NCI-H82 (cell line): ENCODE measurements around the gene SP2.

Experiments
- DNase-seq: peaks from one replicate; lab custom pipeline; 2025; lab: John Stamatoyannopoulos, UW

Gene SP2

DNA sequence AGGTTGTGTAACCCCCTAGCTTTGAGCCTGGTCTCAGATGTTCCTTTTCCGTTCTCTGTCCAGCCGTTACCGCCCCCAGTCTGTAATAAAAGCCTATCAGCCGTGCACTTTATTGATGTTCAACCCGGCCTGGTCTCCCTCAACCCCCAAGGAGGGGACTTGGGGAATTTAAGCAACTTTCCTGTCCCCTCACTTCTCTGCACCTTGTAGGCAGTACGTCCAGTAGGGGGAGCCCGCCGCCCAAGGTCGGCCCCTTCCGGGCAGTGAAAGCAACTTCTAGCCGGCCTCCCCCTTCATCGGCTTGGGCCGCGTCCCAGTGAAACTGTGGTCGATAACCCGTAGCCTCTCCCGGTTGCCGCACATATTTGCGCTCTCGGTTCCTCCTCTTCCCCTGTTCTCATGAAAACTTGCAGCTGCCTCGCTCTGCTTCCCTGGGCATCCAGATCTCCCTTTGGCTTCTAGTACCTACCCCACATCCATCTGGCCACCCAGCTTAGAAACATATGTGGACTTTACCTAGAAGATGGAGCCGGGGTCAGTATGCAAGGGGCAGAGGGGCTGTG, 53.2 kb downstream of the SP2 start:
- peak; percentile 90 for DNase-seq

DNA sequence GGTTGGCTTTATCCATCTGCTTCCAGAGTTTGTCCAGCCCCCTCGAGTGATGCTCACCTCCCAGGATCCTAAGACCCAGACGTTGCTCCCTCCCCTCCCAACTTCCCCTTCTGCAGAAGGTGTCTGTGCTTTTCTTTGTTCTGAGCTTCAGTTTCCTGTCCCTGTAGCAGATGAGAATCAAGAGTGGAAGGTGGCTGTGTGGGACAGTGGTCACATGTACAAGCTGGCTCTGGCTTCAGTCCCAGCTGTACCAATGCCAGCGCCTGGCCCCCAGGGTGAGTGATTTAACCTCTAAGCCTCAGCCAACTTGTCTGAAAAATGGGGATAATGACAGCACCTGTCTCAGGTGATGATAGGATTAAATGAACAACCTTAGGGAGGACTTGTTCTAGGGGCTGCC, 53.9 kb downstream of the SP2 start:
- DNase-seq = no peak

DNA sequence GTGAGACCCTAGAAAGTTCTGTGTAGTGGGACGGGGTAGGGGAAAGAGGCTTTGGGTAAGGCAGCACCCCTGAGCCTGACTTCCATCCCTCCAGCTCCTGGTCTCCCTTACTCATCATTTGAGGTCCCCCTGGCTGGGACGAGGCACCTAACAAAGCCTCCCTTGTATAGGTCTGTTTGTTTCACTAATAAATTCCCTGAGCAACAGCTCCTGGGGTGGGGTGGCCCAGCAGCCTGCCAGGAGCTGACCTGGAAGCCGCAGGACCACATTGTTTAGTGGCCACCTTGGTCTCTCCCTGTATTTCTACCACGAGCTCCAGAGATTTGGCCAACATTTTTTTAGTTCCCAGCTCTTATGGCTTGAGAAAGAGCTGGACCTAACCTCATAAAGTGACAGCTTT, 54.4 kb downstream of the SP2 start:
- no peak for DNase-seq

DNA sequence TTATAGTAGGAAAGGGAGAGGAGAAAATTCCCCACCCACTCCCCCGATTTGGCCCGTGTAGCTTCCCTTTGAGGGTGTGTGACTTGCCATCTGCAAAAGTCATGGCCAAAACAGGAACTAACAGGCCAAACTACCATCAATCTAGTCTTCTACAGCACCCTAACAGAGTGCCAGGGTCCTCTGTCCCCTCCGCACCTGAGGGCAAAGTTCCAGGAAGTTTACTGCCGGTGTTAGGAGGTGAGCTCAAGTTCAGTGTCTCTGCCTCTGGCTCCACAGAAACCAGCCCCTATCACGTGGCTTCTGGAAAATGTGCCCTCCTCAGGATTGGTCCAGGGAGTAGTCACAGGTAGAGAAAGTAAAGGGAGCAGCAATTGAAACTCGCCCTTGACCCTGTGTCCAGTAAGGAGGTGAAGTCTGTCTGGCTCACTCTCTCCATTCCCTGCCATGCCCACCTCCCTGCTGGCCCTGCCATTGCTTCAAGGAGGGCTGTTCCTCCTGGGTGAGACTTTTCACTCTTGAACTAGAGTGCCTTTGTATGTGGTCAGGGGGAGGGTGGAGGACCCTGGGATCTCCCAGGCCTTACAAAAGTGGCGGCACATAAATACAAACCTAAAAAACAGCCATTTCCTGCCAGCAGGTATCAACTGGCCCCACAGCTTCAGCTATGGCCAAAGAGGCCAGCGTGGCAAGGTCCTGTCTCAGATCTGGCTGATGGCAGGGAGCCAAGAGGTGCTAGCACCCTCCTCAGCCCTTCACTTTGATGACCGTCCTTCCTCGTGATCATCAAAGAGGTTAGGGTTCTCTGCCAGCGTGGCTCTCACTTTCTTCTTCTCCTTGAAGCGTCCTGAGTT, 56.4 kb downstream of the SP2 start:
- no peak for DNase-seq

DNA sequence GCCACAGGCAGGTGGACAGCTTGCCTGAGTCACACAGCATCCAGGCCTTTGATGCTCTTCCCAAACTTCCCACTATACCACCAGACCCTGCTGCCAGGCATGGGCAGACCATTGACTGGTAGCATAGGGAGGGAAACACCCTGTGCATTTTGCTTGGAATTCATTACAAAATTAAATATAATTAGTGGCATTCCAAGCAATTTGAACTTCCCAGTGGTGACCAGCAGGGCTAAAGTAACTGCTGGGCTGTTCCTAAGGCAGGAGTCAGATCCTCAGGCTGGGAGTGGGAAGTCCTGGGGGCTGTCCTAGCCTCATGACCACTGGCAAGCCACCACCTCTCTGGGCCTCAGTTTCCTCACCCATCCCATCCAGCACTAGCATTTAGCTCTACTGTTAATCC, 57.9 kb downstream of the SP2 start:
- no peak for DNase-seq

DNA sequence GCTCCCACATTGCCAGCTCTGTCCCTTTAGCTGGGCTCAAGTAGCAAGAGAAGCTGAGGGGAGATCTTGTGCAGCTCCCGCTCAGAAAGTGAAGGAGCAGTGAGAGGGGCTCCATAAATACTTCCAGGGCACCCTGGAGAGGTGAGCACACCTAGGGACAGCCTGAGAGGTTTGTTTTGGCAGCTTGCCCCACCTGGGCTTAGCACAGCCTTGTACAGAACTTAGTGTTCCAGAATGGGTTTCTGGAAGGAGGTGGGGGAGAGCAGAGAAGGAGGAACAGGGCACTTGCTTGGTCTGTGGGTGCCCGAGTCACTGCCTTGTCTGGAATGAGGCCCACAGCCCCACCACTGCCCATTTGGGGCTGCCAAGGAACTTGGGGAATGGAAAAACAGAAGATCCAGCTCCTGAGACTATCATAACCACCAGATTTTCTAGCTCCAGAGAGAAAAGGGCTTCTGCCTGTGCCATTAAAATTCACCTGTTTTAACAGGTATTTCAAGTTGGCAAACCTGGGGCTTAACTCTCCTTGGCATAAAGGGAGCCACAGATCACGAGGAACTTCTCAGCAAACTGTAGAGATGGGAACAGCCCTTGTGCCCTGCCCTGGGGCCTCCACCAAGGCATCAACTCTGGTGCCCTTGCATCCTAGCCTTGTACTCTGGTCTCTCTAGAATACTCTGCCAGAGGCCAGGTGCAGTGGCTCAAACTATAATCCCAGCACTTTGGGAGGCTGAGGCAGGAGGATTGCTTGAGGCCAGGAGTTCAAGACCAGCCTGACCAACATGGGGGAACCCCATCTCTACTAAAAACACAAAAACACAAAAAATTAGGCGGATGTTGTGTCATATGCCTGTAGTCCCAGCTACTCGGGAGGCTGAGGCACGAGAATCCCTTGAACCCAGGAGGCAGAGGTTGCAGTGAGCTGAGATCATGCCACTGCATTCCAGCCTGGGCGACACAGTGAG, 59.7 kb downstream of the SP2 start:
- no peak for DNase-seq

DNA sequence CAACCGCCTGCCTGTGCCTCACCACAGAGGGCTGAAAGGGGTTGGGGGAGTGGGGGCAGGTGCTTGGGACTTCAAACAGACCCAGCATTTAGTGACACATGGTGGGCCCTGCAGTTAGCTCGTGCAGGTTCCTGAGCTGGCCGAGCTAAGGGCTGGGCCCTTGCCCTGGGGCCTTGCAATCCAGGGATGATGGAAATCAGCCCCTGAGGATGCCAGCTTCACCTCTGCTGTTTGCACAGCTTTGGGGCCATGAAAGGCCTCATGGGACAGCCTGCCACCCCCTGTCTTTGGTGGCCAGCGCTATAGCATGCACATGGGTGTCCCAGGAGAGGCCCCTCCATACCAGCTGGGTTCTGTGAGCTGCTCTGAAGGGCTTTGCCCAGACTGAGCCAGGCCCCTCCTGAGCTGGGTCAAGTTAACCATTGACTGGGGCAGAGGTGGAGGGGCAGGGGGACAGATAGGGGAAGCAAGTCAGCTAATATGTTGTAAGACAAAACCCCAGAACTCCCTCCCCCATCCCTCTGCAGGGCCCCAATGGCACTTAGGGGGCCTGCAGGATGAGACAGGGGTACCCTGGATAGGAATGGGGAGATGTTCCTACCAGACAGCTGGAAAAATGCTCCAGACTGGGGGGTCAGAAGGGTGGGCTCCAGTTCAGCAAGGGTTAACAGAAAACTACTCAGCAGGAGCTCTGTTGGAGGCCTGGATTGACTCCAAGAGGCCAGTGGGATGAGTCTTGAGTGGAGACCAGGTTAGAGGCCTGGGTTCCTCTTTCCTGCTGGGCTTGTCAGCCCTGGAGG, 61.0 kb downstream of the SP2 start:
- DNase-seq = no peak

DNA sequence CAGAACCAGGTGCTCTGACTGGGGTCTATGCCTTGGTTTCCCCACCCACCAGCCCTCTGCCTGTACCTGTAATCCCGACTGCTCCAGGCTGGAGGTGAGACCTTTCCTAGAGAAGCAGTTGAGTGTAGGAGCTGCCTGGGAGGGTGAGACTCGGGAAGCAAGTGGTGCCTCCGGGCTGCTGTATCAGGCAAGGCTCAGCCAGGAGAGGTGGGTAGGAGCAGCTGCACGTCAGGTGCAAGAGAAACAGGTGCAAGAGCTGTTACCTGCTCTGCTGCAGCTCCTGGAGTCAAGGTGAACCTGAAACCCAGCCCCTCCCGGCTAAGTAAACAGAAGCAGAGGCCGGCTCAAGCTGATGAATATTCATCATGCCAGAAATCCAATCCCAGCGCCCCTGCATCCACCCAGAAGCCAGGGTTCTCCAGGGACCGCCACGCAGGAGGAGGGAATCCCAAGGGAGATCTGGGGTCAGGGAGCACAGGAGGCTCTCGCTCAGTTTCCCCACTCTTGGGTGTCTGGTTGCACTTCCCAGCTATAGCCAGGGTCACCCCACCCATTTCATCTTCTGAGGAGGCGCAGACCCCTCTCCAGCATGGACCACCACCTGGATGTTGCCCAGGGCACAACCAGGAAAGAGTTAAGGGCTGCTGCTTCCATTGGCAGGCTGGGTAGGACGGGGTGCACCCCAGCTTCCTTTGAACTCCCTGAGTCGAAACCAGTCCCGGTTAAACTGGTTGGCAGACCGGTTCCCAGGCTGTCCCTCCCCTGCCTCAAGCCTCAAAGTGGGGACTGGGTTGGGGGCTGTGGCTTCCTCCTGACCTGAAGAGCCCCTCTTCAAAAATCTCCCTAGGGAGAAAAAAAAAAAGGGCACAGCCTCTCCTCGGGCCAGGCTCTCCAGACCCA, 61.8 kb downstream of the SP2 start, which contains the start of gene PRR15L:
Gene PRR15L, minus strand, starts transcription at position 293 of the 900 bp plus-strand sequence. CDS start 4,649 bp downstream, outside the sequence.
- no peak for DNase-seq

DNA sequence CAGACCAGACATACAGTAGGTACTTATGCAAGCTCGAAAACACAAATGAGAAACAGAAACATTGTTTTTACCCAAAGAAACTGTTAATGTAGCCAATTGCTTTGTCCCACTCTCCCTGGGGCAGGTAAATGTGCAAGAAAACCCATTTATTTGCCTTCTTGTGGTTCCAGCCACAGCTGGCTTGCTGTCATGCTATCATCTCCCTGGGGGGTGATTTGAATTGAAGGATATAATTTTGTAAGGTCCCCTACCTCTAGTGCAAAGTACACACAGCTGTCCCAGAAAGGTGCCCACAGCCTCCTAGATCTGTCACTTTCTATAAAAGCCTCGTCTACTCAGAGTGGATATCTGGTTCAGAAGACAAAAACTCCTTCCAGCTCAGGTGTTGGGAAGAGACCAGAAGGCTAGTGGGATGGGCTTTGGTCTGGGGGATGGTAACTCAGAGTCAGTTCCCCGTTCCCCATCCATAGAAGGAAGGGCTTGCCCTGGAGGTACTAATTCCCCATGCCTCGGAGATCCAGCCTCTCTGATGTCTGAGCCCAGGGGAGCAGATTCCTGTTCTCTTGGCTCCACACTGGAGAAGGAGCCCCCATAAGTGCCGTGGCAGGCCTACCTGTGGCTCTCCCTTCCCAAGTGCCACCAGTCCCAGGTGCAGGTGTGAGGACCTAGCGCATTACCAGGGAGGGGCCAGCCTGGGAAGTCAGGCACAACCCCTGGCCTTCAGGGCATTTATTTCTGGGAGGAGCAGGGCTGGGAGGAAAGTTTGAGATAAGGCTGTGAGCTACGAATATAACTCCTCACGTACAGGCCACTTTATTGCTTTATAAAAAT, 64.0 kb downstream of the SP2 start:
- no peak for DNase-seq

DNA sequence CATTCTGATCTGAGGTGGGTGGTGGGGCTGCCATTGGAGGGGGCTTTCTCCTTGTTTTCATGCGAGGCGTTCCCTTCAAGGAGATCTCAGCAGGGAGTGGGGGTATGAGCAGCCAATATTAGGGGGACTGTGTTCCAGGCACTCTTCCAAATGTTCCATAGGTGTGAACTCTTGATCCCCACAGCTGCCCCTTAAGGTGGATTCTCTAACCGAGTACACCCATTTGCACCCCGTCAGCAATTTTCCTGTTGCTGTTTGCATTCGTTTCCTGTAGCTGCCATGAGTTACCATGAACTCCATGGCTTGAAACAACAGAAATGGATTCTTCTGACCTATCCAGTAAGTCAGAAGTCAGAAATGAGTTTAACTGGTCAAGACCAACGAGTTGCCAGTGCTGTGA, 65.4 kb downstream of the SP2 start:
- no peak for DNase-seq

DNA sequence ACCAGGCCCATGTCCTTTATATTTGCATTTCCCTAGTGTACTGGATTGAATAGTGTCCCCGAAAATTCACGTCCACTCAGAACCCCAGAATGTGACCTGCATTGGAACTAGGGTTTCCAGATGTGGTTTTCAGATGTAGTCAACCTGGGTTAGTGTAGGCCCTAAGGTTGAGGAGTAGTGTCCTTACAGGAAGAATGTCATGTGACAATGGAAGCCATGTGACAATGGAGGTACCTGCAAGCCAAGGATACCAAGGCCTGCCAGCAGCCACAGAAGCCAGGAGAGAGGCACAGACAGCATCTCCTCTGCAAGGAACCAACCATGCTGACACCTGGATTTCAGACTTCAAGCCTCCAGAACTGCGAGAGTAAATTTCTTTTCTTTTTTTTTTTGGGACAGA, 66.9 kb downstream of the SP2 start:
- no peak for DNase-seq

DNA sequence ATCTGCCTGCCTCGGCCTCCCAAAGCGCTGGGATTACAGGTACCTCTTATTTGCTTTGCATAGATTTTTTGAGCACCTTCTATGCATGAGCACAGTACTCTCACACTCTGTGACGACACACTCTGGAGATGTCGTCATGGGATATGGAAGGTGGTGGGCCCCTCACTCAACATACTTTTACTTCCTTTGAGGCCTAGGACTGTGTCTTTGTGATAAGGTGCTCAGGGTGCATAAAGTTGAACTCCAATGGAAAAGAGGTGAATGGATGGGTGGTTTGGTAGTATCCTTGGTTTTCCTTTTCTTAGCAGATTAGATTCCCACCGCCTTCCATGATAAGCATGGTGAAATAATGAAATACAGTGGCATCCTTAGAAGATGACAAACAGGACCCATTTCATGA, 68.8 kb downstream of the SP2 start:
- DNase-seq = no peak

DNA sequence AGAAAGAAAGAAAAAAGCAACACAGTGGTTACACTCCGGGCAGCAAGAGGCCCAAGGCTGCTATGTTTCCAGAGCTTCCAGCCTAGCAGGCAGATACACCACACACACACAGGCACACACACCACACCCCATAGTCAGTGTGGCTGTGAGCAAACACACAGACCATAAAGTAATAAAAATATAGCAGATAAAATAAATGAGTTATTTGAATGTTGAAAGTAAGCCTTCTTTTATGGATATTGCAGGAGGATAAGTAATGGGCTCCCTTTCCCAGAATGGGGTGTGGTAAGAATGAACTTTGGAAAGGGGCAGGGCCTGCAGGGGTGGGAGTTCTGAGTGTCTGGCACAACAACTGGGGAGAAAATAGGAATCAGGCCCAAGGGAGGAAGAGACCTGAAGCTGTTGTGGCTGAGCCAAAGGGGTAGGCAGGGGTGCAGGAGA, 70.1 kb downstream of the SP2 start:
- no peak for DNase-seq

DNA sequence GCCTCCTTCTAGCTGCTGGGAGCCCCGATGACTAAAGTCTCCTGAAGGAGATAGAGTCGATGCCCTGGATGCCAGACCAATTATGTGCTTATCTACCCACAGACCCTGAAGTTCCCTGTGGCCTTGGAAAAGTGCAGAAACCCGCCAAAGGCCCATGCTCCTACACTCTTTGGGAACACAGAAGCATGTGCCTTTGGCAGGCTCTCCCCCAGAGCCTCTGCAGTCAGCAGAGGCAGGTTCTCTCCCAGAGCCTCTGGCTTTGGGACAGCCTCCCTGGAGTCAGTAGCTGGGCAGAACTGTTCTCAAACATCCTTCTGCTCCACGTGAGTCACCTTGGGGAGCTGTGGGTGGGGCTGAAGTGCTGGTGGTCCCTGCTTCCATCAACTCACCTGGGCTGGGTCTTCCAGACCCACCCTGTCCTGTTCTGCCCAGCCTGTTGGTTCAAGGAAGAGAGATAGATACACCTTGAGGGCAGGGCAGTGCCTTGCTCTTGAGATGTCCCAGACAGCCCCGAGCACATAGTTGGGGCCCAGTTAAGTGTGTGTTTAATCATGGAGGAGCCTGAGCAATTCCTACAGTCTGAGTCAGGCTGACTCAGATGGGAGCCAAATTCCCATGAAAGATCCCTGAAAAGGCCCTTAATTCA, 71.7 kb downstream of the SP2 start:
- DNase-seq = no peak

DNA sequence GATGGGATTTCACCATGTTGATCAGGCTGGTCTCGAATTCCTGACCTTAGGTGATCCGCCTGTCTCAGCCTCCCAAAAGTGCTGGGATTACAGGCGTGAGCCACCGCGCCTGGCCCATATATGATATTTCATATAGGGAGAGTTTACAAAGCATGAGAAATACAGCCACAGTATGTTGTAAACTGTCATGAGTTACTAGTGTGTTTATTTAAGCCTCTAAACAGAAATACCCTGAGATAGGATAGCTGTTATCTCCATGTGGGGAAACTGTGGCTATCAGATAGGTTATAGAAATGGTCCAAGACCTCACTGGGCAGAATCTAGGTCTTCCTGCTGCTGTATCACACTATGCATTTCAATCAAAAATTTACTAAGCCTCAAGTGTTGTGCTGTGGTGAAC, 72.8 kb downstream of the SP2 start:
- DNase-seq = no peak

DNA sequence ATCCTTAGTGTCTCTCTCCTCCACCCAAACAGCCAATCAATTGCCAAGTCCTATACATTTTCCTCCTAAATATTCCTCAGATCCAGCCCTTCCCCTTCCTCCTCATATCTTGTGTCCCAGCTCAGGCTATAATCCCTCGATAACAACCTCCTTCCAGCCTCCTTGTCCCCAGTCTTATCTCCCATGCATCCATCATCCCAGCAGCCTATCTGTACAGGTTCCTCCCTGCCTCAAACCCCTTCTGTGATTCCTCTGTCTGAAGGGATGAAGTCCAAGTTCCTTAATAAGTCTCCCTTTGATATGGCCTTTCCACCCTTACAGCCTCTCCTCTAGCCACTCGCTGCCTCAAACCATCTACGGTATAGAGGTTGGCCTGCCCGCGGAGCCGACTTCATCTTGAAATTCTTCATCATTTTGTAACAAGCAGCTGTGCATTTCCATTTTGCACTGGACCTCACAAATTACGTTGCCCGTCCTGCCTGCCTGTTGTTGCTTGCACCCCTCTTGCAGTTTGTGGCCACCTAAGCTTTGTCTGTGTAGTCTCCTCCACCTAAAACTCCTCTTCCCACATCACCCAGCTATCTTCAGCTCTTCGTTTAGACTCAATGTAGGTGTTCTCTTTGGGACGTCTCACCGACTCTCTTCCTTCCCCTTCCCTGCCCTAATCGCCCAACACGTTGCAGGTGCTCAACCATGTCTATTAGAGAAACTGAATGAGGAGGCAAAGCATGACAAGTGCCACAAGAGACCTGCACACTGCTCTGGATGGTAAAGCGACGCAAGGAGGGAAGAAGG, 74.1 kb downstream of the SP2 start:
- no peak for DNase-seq

DNA sequence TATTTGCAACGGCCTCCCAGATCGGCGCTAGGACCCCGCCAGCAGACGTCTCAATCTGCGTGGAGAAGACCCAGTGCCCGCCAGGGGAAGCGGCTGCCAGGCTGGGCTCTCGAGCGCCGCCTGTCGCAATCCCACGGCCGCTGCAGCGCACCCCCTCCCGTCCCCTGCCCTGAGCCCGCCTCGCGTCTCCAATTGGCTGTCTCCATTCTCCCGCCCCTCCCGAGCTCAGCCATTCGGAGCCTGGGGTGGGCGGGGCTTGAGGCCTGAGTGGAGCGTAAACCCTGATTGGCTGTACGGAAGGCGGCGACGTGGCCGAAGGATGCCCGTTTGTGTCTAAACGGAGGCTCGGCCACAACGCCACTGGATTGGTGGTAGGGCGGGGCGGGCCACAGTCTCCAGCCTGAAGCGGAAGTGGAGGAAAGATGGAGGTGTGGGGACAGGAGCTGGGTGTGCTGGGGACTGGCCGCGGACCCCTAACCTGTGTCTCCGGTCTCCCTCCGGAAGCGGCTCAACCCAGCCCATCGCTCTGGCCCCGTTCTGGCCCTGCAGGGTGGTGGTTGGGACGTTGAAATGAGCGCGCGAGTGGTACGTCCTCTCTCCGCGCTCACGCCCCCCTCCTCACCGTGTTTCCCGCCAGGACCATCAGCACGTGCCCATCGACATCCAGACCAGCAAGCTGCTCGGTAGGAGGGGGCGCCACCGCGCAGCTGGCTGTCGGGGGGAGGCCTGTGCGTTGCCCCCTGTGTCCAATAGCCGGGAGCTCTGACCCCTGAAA, 74.9 kb downstream of the SP2 start, which contains the start of gene CDK5RAP3:
Gene CDK5RAP3, plus strand, starts transcription at position 389 of the 775 bp plus-strand sequence. Its CDS starts 34 bp downstream, at position 423.
- peak; percentile 100 for DNase-seq
